MM.1S (cell line): ENCODE measurements around the gene PRKCB.

Experiments
- DNase-seq: peaks from one replicate; pipeline ENCODE4 v3.0.0-alpha.2; 2015
- H2AFZ ChIP-seq: fragments of 300-600 bp; sonication (generic); 2 replicates; pipeline ENCODE4 v1.6.0; 2016; ENCODE audit warnings: antibody characterized with exemption, low read length
- H3F3A ChIP-seq: fragments of 300-600 bp; sonication (generic); 2 replicates; pipeline ENCODE4 v1.6.1; 2016; ENCODE audit warnings: mild to moderate bottlenecking, antibody characterized with exemption, low read length, moderate library complexity, mixed read lengths; ENCODE audit not compliant: insufficient read depth
- H3K27ac ChIP-seq: fragments of 300-600 bp; sonication (generic); 2 replicates; pipeline ENCODE4 v1.5.1; 2016; ENCODE audit warnings: mild to moderate bottlenecking, low read length
- H3K27me3 ChIP-seq: fragments of 300-600 bp; sonication (generic); replicated peaks from 2 replicates; pipeline ENCODE4 v1.6.0; 2016; ENCODE audit warnings: low read length; ENCODE audit not compliant: insufficient read depth
- H3K36me3 ChIP-seq: fragments of 300-600 bp; sonication (generic); replicated peaks from 2 replicates; pipeline ENCODE4 v1.6.1; 2016; ENCODE audit warnings: mild to moderate bottlenecking, low read length, mixed read lengths; ENCODE audit not compliant: insufficient read depth
- H3K4me1 ChIP-seq: fragments of 300-600 bp; sonication (generic); 2 replicates; pipeline ENCODE4 v1.6.1; 2016; ENCODE audit warnings: low read length, mixed read lengths
- H3K4me2 ChIP-seq: fragments of 300-600 bp; sonication (generic); 2 replicates; pipeline ENCODE4 v1.6.0; 2016; ENCODE audit warnings: low read depth, low read length
- H3K4me3 ChIP-seq: fragments of 300-600 bp; sonication (generic); 2 replicates; pipeline ENCODE4 v1.5.1; 2016; ENCODE audit warnings: low read length, mixed read lengths
- H3K79me2 ChIP-seq: fragments of 300-600 bp; sonication (generic); 2 replicates; pipeline ENCODE4 v1.6.1; 2016; ENCODE audit warnings: mixed run types, low read length, mixed read lengths
- H3K9ac ChIP-seq: fragments of 300-600 bp; sonication (generic); 2 replicates; pipeline ENCODE4 v1.6.1; 2016; ENCODE audit warnings: low read length, mixed read lengths
- H3K9me2 ChIP-seq: fragments of 300-600 bp; sonication (generic); replicated peaks from 2 replicates; pipeline ENCODE4 v1.6.1; 2016; ENCODE audit warnings: mild to moderate bottlenecking, low read length, mixed read lengths; ENCODE audit not compliant: insufficient read depth
- H3K9me3 ChIP-seq: fragments of 300-600 bp; sonication (generic); replicated peaks from 2 replicates; pipeline ENCODE4 v1.6.1; 2016; ENCODE audit warnings: mild to moderate bottlenecking, low read length, mixed read lengths; ENCODE audit not compliant: insufficient read depth
- H4K20me1 ChIP-seq: fragments of 300-600 bp; sonication (generic); 2 replicates; pipeline ENCODE4 v1.6.1; 2016; ENCODE audit warnings: mild to moderate bottlenecking, low read length, moderate library complexity, mixed read lengths; ENCODE audit not compliant: insufficient read depth
- CTCF ChIP-seq: fragments of 300-600 bp; sonication (generic); IDR thresholded peaks from 2 replicates; pipeline ENCODE4 v1.5.1; 2016; ENCODE audit warnings: antibody characterized with exemption, low read length, mixed read lengths
- EZH2 ChIP-seq: fragments of 300-600 bp; sonication (generic); optimal IDR thresholded peaks from 2 replicates; pipeline ENCODE3; 2017; ENCODE audit warnings: low read depth, mild to moderate bottlenecking, antibody characterized with exemption, low read length, mixed read lengths
- EZH2phosphoT487 ChIP-seq: fragments of 300-600 bp; sonication (generic); IDR thresholded peaks from 2 replicates; pipeline ENCODE4 v1.6.1; 2018; ENCODE audit warnings: antibody characterized with exemption, low read length

PRKCB gene

GRCh38 chr16:24135624-24136565 is 300.1 kb downstream of the PRKCB start:
- TF ChIP-seq EZH2phosphoT487 (no peak), CTCF (no peak), EZH2 (no peak)
- H3K36me3 ChIP-seq: no peaks in the 10 kb centered on the region
- H3F3A ChIP-seq: no peaks in the 10 kb centered on the region
- H3K79me2 ChIP-seq: no peaks in the 10 kb centered on the region
- H2AFZ ChIP-seq: no peak overlapping the region
- H4K20me1 ChIP-seq: no peaks in the 10 kb centered on the region
- no peak for DNase-seq
- H3K9ac ChIP-seq: no peak overlapping the region
- no peaks in the 10 kb centered on the region for H3K4me1 ChIP-seq
- no peaks in the 10 kb centered on the region for H3K9me2 ChIP-seq
- H3K4me2 ChIP-seq: no peak overlapping the region
- no peak overlapping the region for H3K4me3 ChIP-seq
- no peaks in the 10 kb centered on the region for H3K9me3 ChIP-seq
- no peaks in the 10 kb centered on the region for H3K27me3 ChIP-seq
- H3K27ac ChIP-seq: no peak overlapping the region

GRCh38 chr16:24138024-24138423 is 302.2 kb downstream of the PRKCB start:
- Histone ChIP-seq H3K36me3 (no peaks in the 10 kb centered on the region), H3K79me2 (no peaks in the 10 kb centered on the region), H4K20me1 (no peaks in the 10 kb centered on the region), H3K4me2 (no peak overlapping the region), H3K9me2 (no peaks in the 10 kb centered on the region), H3K4me3 (no peak overlapping the region), H3K4me1 (no peaks in the 10 kb centered on the region), H3F3A (no peaks in the 10 kb centered on the region), H3K9ac (no peak overlapping the region), H2AFZ (no peak overlapping the region), H3K9me3 (no peaks in the 10 kb centered on the region), H3K27me3 (no peaks in the 10 kb centered on the region), H3K27ac (no peak overlapping the region)
- TF ChIP-seq EZH2phosphoT487 (no peak), CTCF (no peak), EZH2 (no peak)
- no peak for DNase-seq

GRCh38 chr16:24138575-24138974 is 302.8 kb downstream of the PRKCB start:
- no peak overlapping the region for H3K27ac ChIP-seq
- H3K4me1 ChIP-seq: no peaks in the 10 kb centered on the region
- H3F3A ChIP-seq: no peaks in the 10 kb centered on the region
- no peak overlapping the region for H3K4me2 ChIP-seq
- H3K79me2 ChIP-seq: no peaks in the 10 kb centered on the region
- H3K36me3 ChIP-seq: no peaks in the 10 kb centered on the region
- H4K20me1 ChIP-seq: no peaks in the 10 kb centered on the region
- H2AFZ ChIP-seq: no peak overlapping the region
- no peaks in the 10 kb centered on the region for H3K27me3 ChIP-seq
- no peaks in the 10 kb centered on the region for H3K9me2 ChIP-seq
- no peak for TF ChIP-seq EZH2
- TF ChIP-seq CTCF: no peak
- no peak for TF ChIP-seq EZH2phosphoT487
- DNase-seq: no peak
- no peaks in the 10 kb centered on the region for H3K9me3 ChIP-seq
- no peak overlapping the region for H3K4me3 ChIP-seq
- H3K9ac ChIP-seq: no peak overlapping the region
